OCI-LY7 (cell line): ENCODE measurements around the gene PRKG1. TPM values are rescaled to one million over a fixed set of nuclear protein-coding genes. Genes with fewer than 3 reads are reported as not detected.

Source experiments
- BruUV-seq: library from RNA; stranded (reverse); fragments of 400-500 nt; replicated peaks from 2 replicates; lab custom pipeline; 2021; lab: Mats Ljungman, UMichigan
- CTCF ChIA-PET: fragments of 300-600 bp; sonication (Branson Sonifier 250); formaldehyde crosslinking; loops from one replicate; lab custom pipeline; 2022; ENCODE audit warnings: antibody characterized with exemption; ENCODE audit not compliant: unreplicated experiment; lab: Charles Lee
- POLR2A ChIA-PET: fragments of 300-600 bp; sonication (Branson Sonifier 250); formaldehyde crosslinking; loops from one replicate; lab custom pipeline; 2022; ENCODE audit warnings: antibody characterized with exemption; lab: Charles Lee
- DNase-seq: peaks from one replicate; pipeline ENCODE4 v3.0.0-alpha.2; 2015; ENCODE audit warnings: low spot score
- H2AFZ ChIP-seq: fragments of 200-600 bp; sonication (generic), shearing (Covaris generic); 2 replicates; pipeline ENCODE4 v1.6.1; 2014; ENCODE audit warnings: mild to moderate bottlenecking, antibody characterized with exemption, low read length, moderate library complexity
- H3K27ac ChIP-seq: fragments of 200-600 bp; sonication (generic); 2 replicates; pipeline ENCODE4 v1.5.1; 2014; ENCODE audit warnings: mixed run types, low read depth, mild to moderate bottlenecking, moderate library complexity, low read length, inconsistent platforms; ENCODE audit not compliant: poor library complexity, severe bottlenecking
- H3K36me3 ChIP-seq: fragments of 200-600 bp; sonication (generic); 2 replicates; pipeline ENCODE4 v1.6.1; 2014; ENCODE audit warnings: mild to moderate bottlenecking, antibody characterized with exemption, low read length, moderate library complexity, mixed read lengths; ENCODE audit not compliant: insufficient read depth
- H3K4me1 ChIP-seq: fragments of 200-600 bp; sonication (generic); 2 replicates; pipeline ENCODE4 v1.5.1; 2014; ENCODE audit warnings: mild to moderate bottlenecking, low read length; ENCODE audit not compliant: insufficient read depth, poor library complexity, severe bottlenecking
- H3K4me2 ChIP-seq: fragments of 200-600 bp; sonication (generic); 2 replicates; pipeline ENCODE4 v1.6.1; 2014; ENCODE audit warnings: mild to moderate bottlenecking, low read length
- H3K4me3 ChIP-seq: fragments of 200-600 bp; sonication (generic); 2 replicates; pipeline ENCODE4 v1.5.1; 2014; ENCODE audit warnings: mild to moderate bottlenecking, low read depth, low read length; ENCODE audit not compliant: poor library complexity, severe bottlenecking
- H3K79me2 ChIP-seq: fragments of 200-600 bp; sonication (generic); 2 replicates; pipeline ENCODE4 v1.6.1; 2016; ENCODE audit warnings: low read depth, mild to moderate bottlenecking, low read length, moderate library complexity, mixed read lengths; ENCODE audit not compliant: insufficient read depth
- H3K9me2 ChIP-seq: fragments of 200-600 bp; sonication (generic); 2 replicates; pipeline ENCODE4 v1.6.1; 2016; ENCODE audit warnings: mild to moderate bottlenecking, low read length, mixed read lengths; ENCODE audit not compliant: insufficient read depth
- H3K9me3 ChIP-seq: fragments of 200-600 bp; sonication (generic); 2 replicates; pipeline ENCODE4 v1.6.1; 2014; ENCODE audit warnings: mild to moderate bottlenecking, mixed run types, low read length, mixed read lengths
- H4K20me1 ChIP-seq: fragments of 200-600 bp; sonication (generic); 2 replicates; pipeline ENCODE4 v1.6.1; 2014; ENCODE audit warnings: mild to moderate bottlenecking, antibody characterized with exemption, low read length, moderate library complexity, mixed read lengths; ENCODE audit not compliant: insufficient read depth
- CTCF ChIP-seq: fragments of 200-600 bp; sonication (generic); conservative IDR thresholded peaks from 2 replicates; pipeline ENCODE4 v1.5.1; 2014; ENCODE audit warnings: mild to moderate bottlenecking, antibody characterized with exemption, low read length, moderate library complexity, mixed read lengths
- EZH2phosphoT487 ChIP-seq: fragments of 200-600 bp; sonication (generic); IDR thresholded peaks from 2 replicates; pipeline ENCODE4 v1.6.1; 2018; ENCODE audit warnings: low read depth, borderline replicate concordance, mild to moderate bottlenecking, mixed run types, antibody characterized with exemption, low read length, moderate library complexity, mixed read lengths
- intact Hi-C: fragments of 100-400 bp; cut with micrococcal nuclease; formaldehyde crosslinking; loops from one replicate; pipeline ENCODE4 v1.10.0; 2022; ENCODE audit not compliant: unreplicated experiment
- total RNA-seq, 2 experiments: library from RNA; depleted of rRNA in 1 of 2; stranded (reverse); fragments of >200 nt in 1 of 2; shearing (Covaris generic) in 1 of 2; gene quantifications; 2 replicates each; pipeline ENCODE4 v1.2.3, GENCODE V29; 2014 to 2022

The PRKG1 gene
- total RNA-seq, 2 experiments from 2014 or later: not detected

DNA sequence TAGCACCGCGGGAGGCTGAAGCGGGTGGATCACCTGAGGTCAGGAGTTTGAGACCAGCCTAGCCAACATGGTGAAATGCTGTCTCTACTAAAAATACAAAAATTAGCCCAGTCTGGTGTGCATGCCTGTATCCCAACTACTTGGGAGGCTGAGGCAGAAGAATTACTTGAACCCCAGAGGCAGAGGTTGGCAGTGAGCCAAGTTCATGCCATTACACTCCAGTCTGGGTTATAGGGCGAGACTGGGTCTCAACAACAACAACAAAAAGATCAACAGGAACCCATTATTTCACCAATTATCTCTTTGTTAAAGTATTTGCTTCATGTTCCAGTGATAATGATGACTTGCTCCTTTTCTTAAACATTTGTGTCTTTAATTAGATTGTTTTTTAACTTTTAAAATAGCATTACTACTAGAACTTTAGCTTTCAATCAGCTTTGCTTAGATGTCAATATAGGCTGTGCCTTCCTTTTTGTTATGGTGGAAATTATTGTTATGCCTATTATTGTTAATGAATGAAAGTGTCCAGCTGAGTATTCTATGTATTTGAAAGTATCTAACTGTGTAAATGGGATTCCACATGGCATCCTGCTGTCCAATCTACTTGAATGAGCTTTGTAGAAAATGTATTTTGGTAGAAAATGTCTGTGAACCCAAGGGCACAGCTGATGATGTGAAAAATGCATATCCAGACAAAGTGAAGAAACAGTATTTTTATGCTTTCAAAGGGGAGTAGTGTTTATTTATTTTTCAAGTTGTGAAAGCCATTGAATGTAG lies 686.8 kb downstream of the PRKG1 start:
- H4K20me1 ChIP-seq: no peaks in the 10 kb centered on the region
- intact Hi-C loops: no loop called here
- H3K36me3 ChIP-seq: no peaks in the 10 kb centered on the region
- no peaks in the 10 kb centered on the region for H3K79me2 ChIP-seq
- no peak overlapping the region for H3K4me3 ChIP-seq
- no TSS peak for BruUV-seq
- no peak for DNase-seq
- H3K9me2 ChIP-seq: no peaks in the 10 kb centered on the region
- POLR2A ChIA-PET: no interaction called here
- no peak overlapping the region for H3K27ac ChIP-seq
- H3K4me1 ChIP-seq: no peaks in the 10 kb centered on the region
- H2AFZ ChIP-seq: no peak overlapping the region
- CTCF ChIA-PET: no interaction called here
- TF ChIP-seq CTCF (no peak), EZH2phosphoT487 (no peak)
- no peak overlapping the region for H3K4me2 ChIP-seq
- no peaks in the 10 kb centered on the region for H3K9me3 ChIP-seq

DNA sequence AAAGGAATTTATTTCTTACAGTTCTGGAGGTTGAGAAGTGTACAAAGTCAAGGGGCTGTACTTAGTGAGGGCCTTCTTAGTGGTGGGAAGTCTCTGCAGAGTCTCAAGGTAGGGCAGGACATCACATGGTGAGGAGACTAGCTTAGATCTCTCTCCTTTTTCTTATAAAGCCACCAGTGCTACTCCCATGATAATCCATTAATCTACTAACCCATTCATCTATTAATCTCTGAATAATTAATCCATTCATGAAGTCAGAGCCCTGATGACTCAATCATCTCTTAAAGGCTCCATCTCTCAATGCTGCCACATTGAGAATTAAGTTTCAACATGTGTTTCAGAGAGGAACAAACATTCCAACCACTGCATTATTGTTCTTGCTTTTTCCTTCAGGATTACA lies 689.5 kb downstream of the PRKG1 start:
- intact Hi-C loops: no loop called here
- ChIA-PET POLR2A (no interaction called here), CTCF (no interaction called here)
- Histone ChIP-seq H3K9me3 (no peaks in the 10 kb centered on the region), H3K27ac (no peak overlapping the region), H3K4me1 (no peaks in the 10 kb centered on the region), H3K4me2 (no peak overlapping the region), H4K20me1 (no peaks in the 10 kb centered on the region), H3K36me3 (no peaks in the 10 kb centered on the region), H3K79me2 (no peaks in the 10 kb centered on the region), H2AFZ (no peak overlapping the region), H3K4me3 (no peak overlapping the region), H3K9me2 (no peaks in the 10 kb centered on the region)
- BruUV-seq: no TSS peak
- no peak for TF ChIP-seq EZH2phosphoT487
- TF ChIP-seq CTCF: no peak
- DNase-seq: no peak

DNA sequence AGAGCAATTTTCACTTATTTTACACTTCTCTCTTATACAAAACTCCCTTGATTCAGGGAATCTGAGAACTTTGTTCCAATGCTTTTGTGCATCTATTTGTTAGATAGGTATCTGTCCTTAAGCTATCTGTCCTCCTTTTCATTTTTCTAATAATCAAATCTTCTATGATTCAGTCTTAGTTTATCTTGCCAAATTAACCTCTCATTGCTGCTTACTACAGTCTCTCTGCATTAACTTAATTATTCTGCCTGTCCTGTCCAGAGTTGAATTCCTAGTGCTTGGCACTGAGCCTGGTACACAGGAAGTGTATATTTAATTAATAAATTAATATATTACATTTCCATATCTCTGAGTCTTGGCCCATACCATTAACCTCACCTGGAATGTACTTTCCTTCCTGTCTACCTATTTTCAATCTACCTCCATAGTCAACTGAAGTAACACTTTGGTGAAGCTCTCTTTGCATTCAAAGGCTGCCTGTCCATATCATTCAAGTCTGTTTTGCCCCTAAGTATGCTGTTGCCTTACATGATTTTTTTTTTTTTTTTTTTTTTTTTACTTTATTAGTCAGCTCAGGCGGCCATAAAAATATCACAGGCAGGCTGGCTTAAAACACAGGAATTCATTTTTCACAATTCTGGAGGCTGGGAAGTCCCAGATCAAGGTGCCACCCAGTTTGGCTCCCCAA lies 691.1 kb downstream of the PRKG1 start:
- BruUV-seq: no TSS peak
- intact Hi-C loops: no loop called here
- Histone ChIP-seq H3K9me2 (no peaks in the 10 kb centered on the region), H4K20me1 (no peaks in the 10 kb centered on the region), H3K79me2 (no peaks in the 10 kb centered on the region), H3K27ac (no peak overlapping the region), H3K9me3 (no peaks in the 10 kb centered on the region), H3K4me2 (no peak overlapping the region), H3K4me3 (no peak overlapping the region), H3K36me3 (no peaks in the 10 kb centered on the region), H2AFZ (no peak overlapping the region), H3K4me1 (no peaks in the 10 kb centered on the region)
- TF ChIP-seq CTCF (no peak), EZH2phosphoT487 (no peak)
- ChIA-PET CTCF (no interaction called here), POLR2A (interaction anchor here (0.7 kb wide), 2 partner anchors 11 to 65 kb away, joined by 3 to 7 read pairs; no protein-coding TSS in a partner anchor)
- no peak for DNase-seq
